H1 (cell line): Measurements from ENCODE around the gene NUP58.

Source experiments
- CEBPB ChIP-seq: IDR thresholded peaks from 2 replicates; pipeline ENCODE4 v1.6.1; 2012; ENCODE audit warnings: low read depth, low read length
- CHD2 ChIP-seq: IDR thresholded peaks from 2 replicates; pipeline ENCODE4 v1.6.1; 2012; ENCODE audit warnings: low read length, improper control_type of control experiment
- EGR1 ChIP-seq: IDR thresholded peaks from 2 replicates; pipeline ENCODE4 v1.6.1; 2011; ENCODE audit warnings: low read depth, low read length, borderline replicate concordance
- EZH2 ChIP-seq: fragments of 200-600 bp; sonication (generic); IDR thresholded peaks from 2 replicates; pipeline ENCODE4 v1.7.1; 2012; ENCODE audit warnings: low read depth, mild to moderate bottlenecking, moderate library complexity, low read length, inconsistent platforms; ENCODE audit not compliant: severe bottlenecking
- JUND ChIP-seq: IDR thresholded peaks from 2 replicates; pipeline ENCODE4 v1.6.1; 2011; ENCODE audit warnings: mild to moderate bottlenecking, improper control_type of control experiment, low read length
- POLR2A ChIP-seq, 2 experiments: IDR thresholded peaks; 1 replicate in 1 of 2; 2 replicates in 1 of 2; pipeline ENCODE4 v1.6.1; 2011; ENCODE audit warnings: low read depth in 2 of 2, low read length in 2 of 2, mild to moderate bottlenecking in 2 of 2; ENCODE audit errors: control extremely low read depth in 1 of 2
- POLR2AphosphoS5 ChIP-seq: IDR thresholded peaks from 2 replicates; pipeline ENCODE4 v1.6.1; 2011; ENCODE audit warnings: low read depth, low read length
- RFX5 ChIP-seq: IDR thresholded peaks from 2 replicates; pipeline ENCODE4 v1.6.1; 2011; ENCODE audit warnings: low read depth, low read length, improper control_type of control experiment, borderline replicate concordance
- SAP30 ChIP-seq: fragments of 300-600 bp; sonication (generic); IDR thresholded peaks from 2 replicates; pipeline ENCODE4 v1.7.1; 2012; ENCODE audit warnings: low read length, moderate library complexity, mild to moderate bottlenecking, inconsistent platforms; ENCODE audit not compliant: insufficient read depth, insufficient replicate concordance
- TF ChIP-seq, protein P1 (sequence below), 3 experiments: IDR thresholded peaks; 1 replicate in 2 of 3; 2 replicates in 1 of 3; pipeline versions ENCODE4 v1.5.1 to v1.6.1; 2011; ENCODE audit warnings: low read length in 3 of 3, mild to moderate bottlenecking in 3 of 3, inconsistent platforms in 2 of 3, low read depth in 1 of 3, moderate library complexity in 1 of 3; ENCODE audit not compliant: insufficient read depth in 1 of 3; ENCODE audit errors: control extremely low read depth in 1 of 3

- TF ChIP-seq, protein P1, sequence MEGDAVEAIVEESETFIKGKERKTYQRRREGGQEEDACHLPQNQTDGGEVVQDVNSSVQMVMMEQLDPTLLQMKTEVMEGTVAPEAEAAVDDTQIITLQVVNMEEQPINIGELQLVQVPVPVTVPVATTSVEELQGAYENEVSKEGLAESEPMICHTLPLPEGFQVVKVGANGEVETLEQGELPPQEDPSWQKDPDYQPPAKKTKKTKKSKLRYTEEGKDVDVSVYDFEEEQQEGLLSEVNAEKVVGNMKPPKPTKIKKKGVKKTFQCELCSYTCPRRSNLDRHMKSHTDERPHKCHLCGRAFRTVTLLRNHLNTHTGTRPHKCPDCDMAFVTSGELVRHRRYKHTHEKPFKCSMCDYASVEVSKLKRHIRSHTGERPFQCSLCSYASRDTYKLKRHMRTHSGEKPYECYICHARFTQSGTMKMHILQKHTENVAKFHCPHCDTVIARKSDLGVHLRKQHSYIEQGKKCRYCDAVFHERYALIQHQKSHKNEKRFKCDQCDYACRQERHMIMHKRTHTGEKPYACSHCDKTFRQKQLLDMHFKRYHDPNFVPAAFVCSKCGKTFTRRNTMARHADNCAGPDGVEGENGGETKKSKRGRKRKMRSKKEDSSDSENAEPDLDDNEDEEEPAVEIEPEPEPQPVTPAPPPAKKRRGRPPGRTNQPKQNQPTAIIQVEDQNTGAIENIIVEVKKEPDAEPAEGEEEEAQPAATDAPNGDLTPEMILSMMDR (IDR thresholded peaks at IDR 0.05; ENCODE audit: control extremely low read depth in 1 of 3, insufficient read depth in 1 of 3, low read depth in 1 of 3, low read length in 3 of 3), result no peak
- no peak for TF ChIP-seq CHD2
- no peak for TF ChIP-seq POLR2AphosphoS5
- no peak for TF ChIP-seq SAP30
- TF ChIP-seq JUND, result no peak
- TF ChIP-seq RFX5, result no peak
- TF ChIP-seq EZH2, result no peak
- TF ChIP-seq EGR1, result no peak
- no peak for TF ChIP-seq POLR2A (IDR thresholded peaks at IDR 0.05; ENCODE audit: control extremely low read depth in 1 of 2, low read depth in 2 of 2, low read length in 2 of 2)
- TF ChIP-seq CEBPB, result peak; percentile 45
Observed at GRCh38 chr13:25384758-25385410, 83.5 kb downstream of the NUP58 start.
